HL-60 (cell line): ENCODE data around the gene PLA2G4E.

Source experiments
- DNase-seq, 2 experiments: peaks; one replicate each; pipeline ENCODE4 v3.0.0-alpha.2; 2010 to 2020; ENCODE audit warnings: low read depth in 1 of 2, low spot score in 1 of 2
- H3K27ac ChIP-seq: fragments of 250-450 bp; sonication (Bioruptor Pico); replicated peaks from 2 replicates; pipeline ENCODE4 v1.5.1; 2020; ENCODE audit warnings: mild to moderate bottlenecking, moderate library complexity
- H3K27me3 ChIP-seq: fragments of 250-450 bp; sonication (Bioruptor Pico); 2 replicates; pipeline ENCODE4 v1.5.1; 2021; ENCODE audit warnings: mild to moderate bottlenecking, moderate library complexity; ENCODE audit not compliant: insufficient read depth, poor library complexity, severe bottlenecking
- H3K4me3 ChIP-seq: replicated peaks from 2 replicates; pipeline ENCODE4 v1.5.1; 2011; ENCODE audit warnings: mild to moderate bottlenecking, control low read depth, low read length; ENCODE audit not compliant: insufficient read depth
- GABPA ChIP-seq: IDR thresholded peaks from 2 replicates; pipeline ENCODE4 v1.6.1; 2012; ENCODE audit warnings: low read depth
- POLR2AphosphoS5 ChIP-seq: IDR thresholded peaks from 2 replicates; pipeline ENCODE4 v1.6.1; 2012; ENCODE audit warnings: low read depth
- SPI1 ChIP-seq: IDR thresholded peaks from 2 replicates; pipeline ENCODE4 v1.6.1; 2012; ENCODE audit warnings: low read depth, mild to moderate bottlenecking, borderline replicate concordance
- TF ChIP-seq, protein P1 (sequence below): IDR thresholded peaks from 2 replicates; pipeline ENCODE4 v1.6.1; 2012; ENCODE audit warnings: low read depth; ENCODE audit not compliant: insufficient replicate concordance
- TF ChIP-seq, protein P2 (sequence below): IDR thresholded peaks from one replicate; pipeline ENCODE4 v1.5.1; 2011; ENCODE audit warnings: low read length, control low read depth, inconsistent platforms; ENCODE audit not compliant: insufficient read depth

The PLA2G4E gene

DNA sequence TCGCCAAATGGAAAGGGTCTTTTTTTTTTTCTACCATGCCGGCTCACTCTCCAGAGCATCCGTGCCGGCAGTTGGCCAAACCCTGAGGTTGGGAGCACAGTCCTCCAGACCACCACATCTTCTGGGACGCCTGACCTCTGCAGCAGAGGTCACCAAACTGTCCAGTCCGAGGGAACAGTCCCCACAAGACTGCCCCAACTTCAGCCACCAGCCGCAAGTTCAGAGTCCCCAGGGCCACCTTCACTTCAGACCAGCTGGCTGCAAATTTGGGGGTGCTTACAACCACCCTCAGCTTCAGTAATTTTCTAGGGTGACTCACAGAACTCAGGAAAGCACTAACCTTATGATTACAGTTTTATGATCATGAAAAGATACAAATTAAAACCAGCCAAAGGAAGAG lies 44.6 kb upstream of the PLA2G4E start:
- Histone ChIP-seq H3K27ac (no peak overlapping the region), H3K27me3 (no peaks in the 10 kb centered on the region), H3K4me3 (no peak overlapping the region)
- DNase-seq, result no peak
- TF ChIP-seq, protein P1, sequence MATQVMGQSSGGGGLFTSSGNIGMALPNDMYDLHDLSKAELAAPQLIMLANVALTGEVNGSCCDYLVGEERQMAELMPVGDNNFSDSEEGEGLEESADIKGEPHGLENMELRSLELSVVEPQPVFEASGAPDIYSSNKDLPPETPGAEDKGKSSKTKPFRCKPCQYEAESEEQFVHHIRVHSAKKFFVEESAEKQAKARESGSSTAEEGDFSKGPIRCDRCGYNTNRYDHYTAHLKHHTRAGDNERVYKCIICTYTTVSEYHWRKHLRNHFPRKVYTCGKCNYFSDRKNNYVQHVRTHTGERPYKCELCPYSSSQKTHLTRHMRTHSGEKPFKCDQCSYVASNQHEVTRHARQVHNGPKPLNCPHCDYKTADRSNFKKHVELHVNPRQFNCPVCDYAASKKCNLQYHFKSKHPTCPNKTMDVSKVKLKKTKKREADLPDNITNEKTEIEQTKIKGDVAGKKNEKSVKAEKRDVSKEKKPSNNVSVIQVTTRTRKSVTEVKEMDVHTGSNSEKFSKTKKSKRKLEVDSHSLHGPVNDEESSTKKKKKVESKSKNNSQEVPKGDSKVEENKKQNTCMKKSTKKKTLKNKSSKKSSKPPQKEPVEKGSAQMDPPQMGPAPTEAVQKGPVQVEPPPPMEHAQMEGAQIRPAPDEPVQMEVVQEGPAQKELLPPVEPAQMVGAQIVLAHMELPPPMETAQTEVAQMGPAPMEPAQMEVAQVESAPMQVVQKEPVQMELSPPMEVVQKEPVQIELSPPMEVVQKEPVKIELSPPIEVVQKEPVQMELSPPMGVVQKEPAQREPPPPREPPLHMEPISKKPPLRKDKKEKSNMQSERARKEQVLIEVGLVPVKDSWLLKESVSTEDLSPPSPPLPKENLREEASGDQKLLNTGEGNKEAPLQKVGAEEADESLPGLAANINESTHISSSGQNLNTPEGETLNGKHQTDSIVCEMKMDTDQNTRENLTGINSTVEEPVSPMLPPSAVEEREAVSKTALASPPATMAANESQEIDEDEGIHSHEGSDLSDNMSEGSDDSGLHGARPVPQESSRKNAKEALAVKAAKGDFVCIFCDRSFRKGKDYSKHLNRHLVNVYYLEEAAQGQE, result no peak
- TF ChIP-seq POLR2AphosphoS5, result no peak
- TF ChIP-seq, protein P2, sequence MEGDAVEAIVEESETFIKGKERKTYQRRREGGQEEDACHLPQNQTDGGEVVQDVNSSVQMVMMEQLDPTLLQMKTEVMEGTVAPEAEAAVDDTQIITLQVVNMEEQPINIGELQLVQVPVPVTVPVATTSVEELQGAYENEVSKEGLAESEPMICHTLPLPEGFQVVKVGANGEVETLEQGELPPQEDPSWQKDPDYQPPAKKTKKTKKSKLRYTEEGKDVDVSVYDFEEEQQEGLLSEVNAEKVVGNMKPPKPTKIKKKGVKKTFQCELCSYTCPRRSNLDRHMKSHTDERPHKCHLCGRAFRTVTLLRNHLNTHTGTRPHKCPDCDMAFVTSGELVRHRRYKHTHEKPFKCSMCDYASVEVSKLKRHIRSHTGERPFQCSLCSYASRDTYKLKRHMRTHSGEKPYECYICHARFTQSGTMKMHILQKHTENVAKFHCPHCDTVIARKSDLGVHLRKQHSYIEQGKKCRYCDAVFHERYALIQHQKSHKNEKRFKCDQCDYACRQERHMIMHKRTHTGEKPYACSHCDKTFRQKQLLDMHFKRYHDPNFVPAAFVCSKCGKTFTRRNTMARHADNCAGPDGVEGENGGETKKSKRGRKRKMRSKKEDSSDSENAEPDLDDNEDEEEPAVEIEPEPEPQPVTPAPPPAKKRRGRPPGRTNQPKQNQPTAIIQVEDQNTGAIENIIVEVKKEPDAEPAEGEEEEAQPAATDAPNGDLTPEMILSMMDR, result no peak
- no peak for TF ChIP-seq GABPA
- no peak for TF ChIP-seq SPI1

DNA sequence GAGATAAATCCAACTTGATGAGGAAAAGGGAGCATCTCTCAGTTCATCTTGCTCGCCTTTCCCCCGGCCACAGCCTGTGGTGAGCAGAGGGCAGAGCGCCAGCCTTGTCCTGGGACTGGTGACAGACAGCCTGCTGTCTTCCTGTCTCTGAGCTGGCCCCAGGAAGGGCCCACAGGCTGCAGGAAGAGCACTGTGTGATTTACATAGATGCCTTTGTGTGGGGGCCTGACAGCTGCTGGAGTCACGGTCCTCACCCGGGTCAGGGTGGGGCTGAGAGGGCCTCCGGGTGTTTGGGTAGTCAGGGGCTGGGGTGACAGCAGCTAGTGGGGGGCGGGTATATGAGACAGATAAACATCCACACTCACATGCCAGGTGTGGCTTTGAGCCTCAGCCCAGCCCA lies 44.2 kb upstream of the PLA2G4E start:
- Histone ChIP-seq H3K27ac (no peak overlapping the region), H3K4me3 (no peak overlapping the region), H3K27me3 (no peaks in the 10 kb centered on the region)
- no peak for TF ChIP-seq SPI1
- TF ChIP-seq POLR2AphosphoS5, result no peak
- TF ChIP-seq, protein P2, result no peak
- no peak for TF ChIP-seq GABPA
- TF ChIP-seq, protein P1, result no peak
- no peak for DNase-seq

DNA sequence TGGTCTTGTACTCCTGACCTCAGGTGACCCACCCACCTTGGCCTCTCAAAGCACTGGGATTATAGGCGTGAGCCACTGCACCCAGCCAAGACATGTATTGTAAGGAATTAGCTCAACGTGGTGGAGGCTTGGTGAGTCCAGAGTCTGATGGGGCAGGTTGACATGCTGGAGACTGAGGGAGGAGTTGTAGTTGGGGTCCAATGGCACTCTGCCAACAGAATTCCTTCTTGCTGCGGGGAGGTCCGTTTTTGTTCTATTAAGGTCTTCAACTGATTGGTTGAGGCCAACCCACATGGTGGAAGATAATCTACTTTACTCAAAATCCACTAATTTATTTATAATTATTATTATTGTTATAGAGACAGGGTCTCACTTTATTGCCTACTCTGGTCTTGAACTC lies 43.4 kb upstream of the PLA2G4E start:
- no peaks in the 10 kb centered on the region for H3K27me3 ChIP-seq
- DNase-seq, result no peak

More for the DNA sequence above, 43.4 kb upstream of the PLA2G4E start:
- Histone ChIP-seq H3K27ac (no peak overlapping the region), H3K4me3 (no peak overlapping the region)
- TF ChIP-seq, protein P1, result no peak
- TF ChIP-seq SPI1 (no peak), POLR2AphosphoS5 (no peak)
- TF ChIP-seq, protein P2, result no peak
